Middle frontal gyrus (tissue), 1 donor: ENCODE results near the gene HOXC11.

ENCODE experiments used
- DNase-seq: peaks from one replicate; pipeline ENCODE4 v3.0.0-alpha.2; 2015; ENCODE audit warnings: low spot score; ENCODE audit errors: extremely low spot score

HOXC11 gene

GRCh38 chr12:53956914-53957536 lies 15.9 kb upstream of the HOXC11 start:
- no peak for DNase-seq

DNA sequence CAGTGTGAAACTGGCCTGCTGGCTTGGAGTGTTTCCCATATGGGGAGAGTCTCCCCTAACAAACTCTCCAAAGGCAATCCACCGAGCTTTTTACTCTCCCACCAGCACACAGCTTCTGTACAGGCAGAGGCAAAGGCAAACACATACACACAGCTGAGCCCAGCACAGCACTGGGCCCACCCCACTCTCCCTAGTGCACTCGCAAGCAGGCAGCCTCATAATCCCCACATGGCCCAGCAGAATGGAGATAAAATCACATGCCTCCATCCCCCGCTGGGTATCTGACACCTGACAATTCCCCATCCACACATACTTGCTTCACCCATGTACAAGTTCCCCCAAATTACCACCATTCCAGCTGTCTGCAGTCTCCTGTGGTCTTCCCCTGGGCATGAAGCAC lies 14.8 kb upstream of the HOXC11 start:
- no peak for DNase-seq

DNA sequence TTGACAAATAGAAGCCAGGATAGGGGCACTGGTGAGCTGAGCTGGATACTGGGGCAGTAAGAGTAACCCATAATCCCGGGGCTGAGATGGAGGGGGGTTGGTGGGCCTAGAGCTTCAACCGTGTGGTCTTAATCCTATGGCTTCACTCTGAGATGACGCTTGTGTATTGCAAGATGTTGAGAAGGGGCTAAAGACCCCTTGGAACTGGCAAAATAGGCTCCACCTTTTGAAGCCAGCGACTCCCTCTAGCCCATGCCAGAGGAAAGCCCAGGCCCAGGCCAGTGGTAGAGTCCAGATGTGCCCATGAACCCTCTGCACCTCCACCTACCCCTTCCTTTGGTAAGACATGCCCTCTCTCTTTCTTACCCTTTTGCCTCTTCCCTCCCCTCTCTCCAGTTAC lies 13.6 kb upstream of the HOXC11 start:
- DNase-seq, result no peak

- no peak for DNase-seq
Measured at GRCh38 chr12:53960187-53961024, 12.5 kb upstream of the HOXC11 start.

- DNase-seq, result no peak
Measured at GRCh38 chr12:53961025-53961761, 11.7 kb upstream of the HOXC11 start.

- no peak for DNase-seq
Measured at GRCh38 chr12:53963005-53963404, 9.9 kb upstream of the HOXC11 start.

GRCh38 chr12:53963434-53964314 lies 9.3 kb upstream of the HOXC11 start:
- no peak for DNase-seq

- DNase-seq, result no peak
Measured at GRCh38 chr12:53964315-53964713, 8.6 kb upstream of the HOXC11 start.

DNA sequence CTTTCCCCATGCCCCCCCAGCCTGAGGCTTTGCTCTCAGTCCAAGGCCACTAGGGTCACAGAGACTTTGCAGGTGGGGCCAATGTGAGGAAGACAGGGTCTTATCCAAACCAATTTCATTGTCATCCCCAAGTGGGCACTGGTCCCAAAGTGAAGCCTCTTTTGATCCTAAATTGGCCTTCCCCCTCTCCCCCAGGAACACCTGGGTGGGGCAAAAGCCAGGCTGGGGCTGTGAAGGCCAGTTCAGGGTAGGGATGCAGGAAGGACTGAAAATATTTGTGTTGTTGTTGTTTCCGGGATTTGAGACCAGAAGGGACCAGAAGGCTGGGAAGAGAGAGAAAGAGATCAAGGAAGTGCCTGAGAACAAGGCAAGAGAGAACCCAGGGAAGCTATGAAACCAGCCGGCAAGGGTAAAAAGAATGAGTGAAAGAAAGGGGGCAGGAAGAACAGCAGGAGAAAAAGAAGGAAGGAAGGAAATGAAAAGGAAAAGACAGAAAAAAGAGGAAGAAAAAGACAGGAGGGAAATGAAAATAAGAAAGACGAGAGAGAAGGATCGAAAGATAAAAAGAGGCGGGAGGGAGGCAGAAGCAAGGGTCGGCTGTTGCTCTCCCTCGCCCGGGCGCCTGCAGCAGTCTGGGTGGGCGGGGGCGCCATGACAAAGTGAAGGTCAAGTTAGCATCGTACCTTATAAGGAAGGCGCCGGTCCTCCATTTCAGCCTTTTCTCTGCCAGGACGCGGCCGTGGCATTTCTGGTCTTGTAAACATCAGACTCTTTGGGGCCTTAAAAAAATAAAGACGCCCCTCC lies 7.4 kb upstream of the HOXC11 start:
- DNase-seq, result no peak

- no peak for DNase-seq
Measured at GRCh38 chr12:53966085-53966384, 6.9 kb upstream of the HOXC11 start.

DNA sequence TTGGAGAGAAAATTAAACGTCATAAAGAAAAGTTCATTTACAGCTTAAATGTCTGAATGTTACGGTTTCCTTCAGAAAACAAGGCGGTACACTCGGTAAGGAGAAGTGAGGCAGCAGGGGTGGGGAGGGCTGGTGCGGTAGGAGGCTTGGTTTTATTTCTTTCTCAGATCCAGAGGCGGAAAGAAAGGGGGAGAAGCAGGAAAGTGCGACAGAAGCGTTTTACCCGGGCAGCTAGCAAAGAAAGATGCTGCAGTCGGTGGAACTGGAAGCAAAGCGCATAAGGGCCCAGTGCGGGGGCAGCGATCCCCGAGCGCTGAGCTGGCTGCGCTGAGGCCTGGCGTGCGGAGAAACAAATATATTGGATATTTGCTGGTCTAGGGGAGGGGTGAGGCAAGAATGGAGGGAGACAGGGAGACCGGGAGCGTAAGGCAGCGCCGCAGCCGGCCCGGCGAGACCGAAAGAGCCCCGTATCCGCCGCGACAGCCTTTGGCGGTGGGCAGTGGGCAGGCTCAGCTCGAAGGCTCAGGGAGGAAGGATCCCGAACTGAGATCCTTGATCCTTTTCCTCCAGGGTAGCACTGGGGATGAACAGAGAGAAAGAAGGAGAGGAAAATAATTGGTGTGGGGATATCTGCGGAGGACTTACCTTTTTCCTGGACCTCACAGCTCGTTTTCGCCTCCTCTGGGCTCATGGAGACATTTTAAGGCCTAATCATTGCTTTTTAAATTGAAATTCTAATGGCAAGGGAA lies 6.4 kb upstream of the HOXC11 start:
- no peak for DNase-seq

DNA sequence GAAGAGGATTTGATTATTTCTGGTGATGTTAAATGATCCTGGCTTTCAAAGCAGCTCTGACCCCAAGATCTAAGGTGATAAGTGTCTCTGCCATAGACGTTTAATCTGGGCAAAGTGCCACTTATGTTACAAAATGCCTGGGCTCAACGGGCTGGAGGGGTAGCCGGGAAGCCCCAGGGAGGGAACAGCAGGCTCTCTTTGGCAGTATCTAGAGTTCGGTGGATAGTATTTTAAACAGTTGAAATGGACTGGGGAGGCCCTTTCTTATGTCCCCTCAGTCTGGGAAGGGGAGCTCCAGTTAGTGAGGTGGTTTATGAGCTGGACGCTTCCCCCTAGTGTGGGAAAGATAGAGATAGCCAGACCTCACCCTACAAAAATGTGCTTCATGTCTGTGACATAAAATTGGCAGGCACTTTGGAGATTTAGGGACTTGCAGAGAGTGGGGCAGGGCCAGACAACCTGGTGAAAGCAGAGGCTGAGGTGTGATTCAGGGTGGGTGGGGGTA lies 5.5 kb upstream of the HOXC11 start:
- DNase-seq, result no peak

- DNase-seq, result no peak
Measured at GRCh38 chr12:53968214-53969127, 4.5 kb upstream of the HOXC11 start.

- no peak for DNase-seq
Measured at GRCh38 chr12:53969588-53970259, 3.2 kb upstream of the HOXC11 start.

DNA sequence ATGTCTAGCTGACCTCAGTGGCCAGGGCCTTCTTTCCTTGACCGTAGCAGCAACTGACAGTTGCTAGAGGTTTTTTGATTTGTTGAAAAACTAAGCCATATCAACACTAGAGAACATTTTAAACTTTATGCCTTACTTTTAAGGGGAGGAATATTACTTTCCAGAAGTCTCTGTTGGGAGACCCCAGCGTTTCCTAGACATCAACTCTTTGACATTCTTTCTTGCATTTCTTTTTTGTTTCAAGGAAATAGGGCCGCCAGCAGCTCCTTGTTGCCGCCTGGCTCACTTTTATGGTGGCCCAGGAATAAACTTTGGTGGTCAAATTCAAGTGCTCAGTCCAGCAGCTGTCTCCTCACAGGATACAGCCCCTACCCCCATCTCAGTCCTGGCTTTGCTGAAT lies 2.5 kb upstream of the HOXC11 start:
- DNase-seq, result no peak

GRCh38 chr12:53971129-53971528 lies 1.8 kb upstream of the HOXC11 start:
- no peak for DNase-seq

DNA sequence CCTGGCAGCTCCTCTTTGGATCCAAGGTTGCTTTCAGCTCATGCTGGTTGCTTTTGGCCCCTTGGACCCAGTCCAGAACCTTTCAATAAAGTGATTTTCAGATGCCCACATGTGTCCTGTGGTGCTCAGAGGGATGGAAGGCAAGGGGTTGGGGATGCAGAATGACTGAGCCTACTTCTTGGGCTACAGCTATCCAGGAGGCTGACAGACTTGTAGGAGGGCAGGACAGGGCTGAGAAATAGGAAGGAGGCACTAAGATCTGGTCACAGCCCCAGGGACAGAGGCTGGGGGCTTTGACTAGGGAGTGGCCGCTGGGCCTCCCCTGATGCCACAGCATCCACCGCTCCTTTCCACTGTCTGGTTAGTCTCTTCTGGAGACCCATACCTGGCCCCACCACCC lies 1.2 kb upstream of the HOXC11 start:
- DNase-seq, result no peak

DNA sequence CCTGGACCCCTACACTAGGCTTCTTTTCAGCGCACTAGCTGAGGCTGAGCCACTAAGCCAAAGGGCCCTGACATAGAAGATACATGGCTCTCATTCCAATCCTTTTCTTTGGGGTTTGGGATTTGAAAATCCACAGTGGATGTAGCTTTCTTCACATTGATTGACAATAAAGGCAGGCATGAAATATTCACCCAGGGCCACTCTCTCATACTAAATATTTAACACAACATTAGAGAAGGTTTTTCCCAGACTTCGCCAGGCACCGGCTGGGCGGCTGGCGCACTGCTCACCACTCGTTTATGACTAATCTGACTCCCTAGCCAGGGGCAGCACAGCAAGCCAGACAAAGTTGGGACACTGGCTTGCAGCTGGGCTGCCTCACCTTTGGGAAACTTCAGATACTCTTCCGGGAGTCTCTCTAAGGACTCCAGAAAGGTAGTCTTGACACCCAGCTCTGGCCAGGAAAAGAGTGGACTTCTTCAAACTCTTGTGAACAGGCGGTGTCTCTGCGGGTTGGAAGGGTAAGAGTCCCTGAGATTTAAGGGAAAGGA lies 699 bp upstream of the HOXC11 start:
- no peak for DNase-seq
